ENCODE data around the gene ARFGEF2.

- no peak for TF ChIP-seq CTCF (IDR thresholded peaks at IDR 0.05 in 4 of 5, conservative IDR thresholded peaks at IDR 0.05 in 1 of 5)
- no peak for TF ChIP-seq POLR2A (IDR thresholded peaks at IDR 0.05)
Observed at GRCh38 chr20:49030954-49031619, 109.6 kb downstream of the ARFGEF2 start.

All from gastrocnemius medialis (tissue), 4 donors.